Raji (cell line): ENCODE results near the gene PFN4.
A peak's percentile ranks its signal among the peaks of the same experiment; 100 is the strongest.

Experiments
- POLR2A ChIP-seq: IDR thresholded peaks from 2 replicates; pipeline ENCODE4 v1.6.1; 2011; ENCODE audit warnings: low read depth, low read length, control low read depth; ENCODE audit not compliant: insufficient read depth

PFN4 gene

GRCh38 chr2:24123195-24123921 lies at the start of gene PFN4, which contains the start of gene FAM228B:
Gene PFN4, minus strand, starts transcription at chr2:24123334. Its CDS starts 799 bp downstream, at chr2:24122535.
Gene FAM228B, plus strand, starts transcription at chr2:24123469. Its CDS starts 893 bp downstream, at chr2:24124362.
- peak; percentile 78 for TF ChIP-seq POLR2A

DNA sequence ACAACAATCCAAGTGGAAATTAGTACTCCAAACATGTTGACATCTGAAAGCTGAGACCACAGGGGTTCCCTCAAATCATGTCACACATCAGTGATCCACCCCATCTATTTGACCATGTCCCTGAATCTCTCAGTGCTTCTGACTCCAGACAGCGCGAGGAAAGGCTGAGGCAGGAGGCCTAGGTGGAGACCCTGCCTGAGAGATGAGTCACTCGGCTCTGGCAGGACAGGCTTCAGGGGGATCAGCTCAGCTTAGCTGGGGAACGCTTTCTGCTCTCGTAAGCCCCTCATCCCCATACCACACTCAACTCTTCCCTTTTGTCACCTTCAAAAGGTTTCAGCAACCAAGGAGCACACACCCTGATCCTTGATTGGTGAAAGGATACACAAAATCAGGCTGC lies 45.9 kb upstream of the PFN4 start:
- no peak for TF ChIP-seq POLR2A

- TF ChIP-seq POLR2A, result no peak
Observed at GRCh38 chr2:24164416-24164973, 41.4 kb upstream of the PFN4 start.

- TF ChIP-seq POLR2A, result no peak
Observed at GRCh38 chr2:24163601-24164000, 40.5 kb upstream of the PFN4 start.

DNA sequence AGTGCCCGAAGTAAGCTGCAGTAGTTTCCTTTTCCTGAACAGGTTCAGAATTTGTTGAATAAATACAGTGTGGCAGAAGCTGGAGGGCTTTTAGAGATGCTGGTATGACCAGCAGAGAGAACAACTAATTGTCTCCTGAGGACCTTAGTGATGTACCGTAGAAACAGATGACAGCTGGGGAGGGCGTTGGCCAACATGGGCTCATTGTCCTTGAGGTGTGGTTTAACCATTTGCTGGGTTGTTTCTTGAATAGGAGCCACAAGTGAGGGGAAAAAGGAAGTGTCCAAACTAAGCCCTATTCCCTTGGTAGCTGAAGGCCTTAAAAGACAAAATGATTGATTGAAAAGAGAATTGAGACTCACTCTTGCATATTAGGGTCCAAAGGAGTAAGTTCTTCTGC lies 40.1 kb upstream of the PFN4 start:
- TF ChIP-seq POLR2A, result no peak

DNA sequence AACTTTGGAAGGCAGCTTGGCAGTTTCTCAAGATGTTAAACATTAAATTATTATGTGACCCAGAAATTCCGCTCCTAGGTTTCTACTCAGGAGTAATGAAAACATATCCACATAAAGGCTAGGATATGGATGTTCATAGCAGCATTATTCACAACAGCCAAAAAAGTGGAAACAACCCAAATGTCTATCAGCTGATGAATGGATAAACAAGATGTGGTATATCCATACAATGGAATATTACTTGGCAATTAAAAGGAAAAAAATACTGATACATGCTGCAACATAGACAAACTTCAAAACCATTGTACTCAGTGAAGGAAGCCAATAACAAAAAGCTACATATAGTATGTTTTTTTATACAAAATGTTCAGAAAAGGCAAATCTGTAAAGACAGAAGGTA lies 39.4 kb upstream of the PFN4 start:
- TF ChIP-seq POLR2A, result no peak

DNA sequence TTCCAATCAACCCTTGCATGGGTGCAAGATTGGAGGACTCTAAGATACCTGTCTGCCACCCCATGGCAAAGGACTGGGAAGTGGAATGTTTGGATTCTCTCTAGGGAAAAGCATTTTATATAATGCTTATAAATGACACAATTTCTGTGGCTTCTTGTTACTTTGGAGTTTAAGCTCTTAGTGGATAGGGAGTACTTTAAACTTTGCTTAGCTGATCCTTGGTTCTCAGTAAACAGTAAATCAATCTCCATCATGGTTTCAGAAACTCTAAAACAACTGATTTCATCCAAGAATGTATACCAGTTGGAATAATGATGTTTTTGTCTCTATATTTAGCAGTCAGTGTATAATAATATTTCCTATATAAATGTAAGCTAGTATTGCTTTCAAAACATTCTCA lies 37.6 kb upstream of the PFN4 start:
- TF ChIP-seq POLR2A, result no peak

- no peak for TF ChIP-seq POLR2A
Observed at GRCh38 chr2:24159708-24160107, 36.6 kb upstream of the PFN4 start.

- TF ChIP-seq POLR2A, result no peak
Observed at GRCh38 chr2:24158131-24158530, 35.0 kb upstream of the PFN4 start.

- TF ChIP-seq POLR2A, result no peak
Observed at GRCh38 chr2:24153478-24153877, 30.3 kb upstream of the PFN4 start.

GRCh38 chr2:24152413-24153197 lies 29.5 kb upstream of the PFN4 start:
- no peak for TF ChIP-seq POLR2A

- no peak for TF ChIP-seq POLR2A
Observed at GRCh38 chr2:24147364-24147763, 24.2 kb upstream of the PFN4 start.

GRCh38 chr2:24132543-24132942 lies 9.4 kb upstream of the PFN4 start:
- TF ChIP-seq POLR2A, result no peak

- TF ChIP-seq POLR2A, result no peak
Observed at GRCh38 chr2:24125956-24126355, 2.8 kb upstream of the PFN4 start.

DNA sequence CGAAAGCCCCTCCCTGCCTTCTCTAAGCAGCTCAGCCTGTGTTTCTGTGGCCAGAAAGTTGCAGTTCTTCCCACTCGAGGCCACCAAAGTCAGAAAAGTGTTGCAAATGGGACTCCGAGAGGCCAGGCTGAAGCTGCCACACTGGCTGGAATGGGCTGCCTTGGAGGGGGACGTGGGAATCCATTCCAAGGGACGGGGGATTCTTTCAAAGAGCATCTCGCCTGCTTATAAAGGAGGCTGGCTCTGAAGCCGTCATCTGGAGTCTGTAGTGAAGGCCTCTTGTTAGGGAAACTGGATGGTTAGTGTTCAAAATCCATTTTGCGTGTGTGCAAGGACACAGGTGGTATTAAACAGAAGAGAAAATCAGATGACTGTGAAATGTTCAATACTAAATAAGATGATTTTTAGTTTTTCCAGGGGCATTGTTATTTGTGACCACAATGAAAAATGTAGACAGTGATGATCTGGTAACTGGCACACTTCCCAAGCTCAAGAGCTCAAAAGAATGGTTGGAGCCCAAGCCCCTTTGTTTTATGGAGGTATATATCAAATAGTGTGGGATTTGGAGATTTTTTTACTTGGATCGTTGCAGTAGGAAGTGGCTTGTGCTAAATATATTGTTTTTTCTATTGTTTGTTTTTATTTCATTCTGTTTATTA lies 917 bp upstream of the PFN4 start:
- TF ChIP-seq POLR2A, result no peak
